Ureter (tissue), 1 donor: ENCODE data around the gene PRKCE. TPM values are rescaled to one million over a fixed set of nuclear protein-coding genes. Genes with fewer than 3 reads are reported as not detected.

Experiments used
- DNase-seq: peaks from one replicate; pipeline ENCODE4 v3.0.0-alpha.2; 2020; ENCODE audit warnings: low spot score
- total RNA-seq: library from RNA; stranded (reverse); gene quantifications from one replicate; pipeline ENCODE4 v1.2.4, GENCODE V29; 2023
- donor health status: DM: yes; HTN: yes; CAD: no.

The PRKCE gene
- total RNA-seq: 54.3 TPM

GRCh38 chr2:45651415-45652089 is at the start of gene PRKCE:
TSS of gene PRKCE (plus strand) at chr2:45651675.
- DNase-seq: peak; percentile 75

GRCh38 chr2:45602624-45603023 is 48.9 kb upstream of the PRKCE start:
- no peak for DNase-seq

GRCh38 chr2:45605116-45605515 is 46.4 kb upstream of the PRKCE start:
- DNase-seq: no peak

- no peak for DNase-seq
Observed at GRCh38 chr2:45606796-45607195, 44.7 kb upstream of the PRKCE start.

DNA sequence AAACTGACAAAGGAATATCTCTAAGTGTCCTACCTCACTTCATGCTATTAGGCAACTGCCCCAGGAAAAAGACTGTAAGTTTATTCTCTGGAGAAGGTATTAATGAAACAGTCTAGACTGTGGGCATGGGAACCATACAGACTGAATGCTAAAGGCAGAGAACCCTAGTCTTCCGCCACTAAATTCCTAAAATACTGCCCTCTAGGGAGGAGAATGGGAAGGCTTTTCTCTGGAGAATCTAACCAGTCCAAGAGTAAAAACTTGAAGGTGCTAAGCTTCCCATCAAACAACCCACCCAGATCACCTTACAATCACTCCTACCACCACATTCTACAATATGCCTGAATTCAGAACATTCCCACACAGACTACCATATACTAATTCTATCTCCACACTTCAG is 43.8 kb upstream of the PRKCE start:
- no peak for DNase-seq

DNA sequence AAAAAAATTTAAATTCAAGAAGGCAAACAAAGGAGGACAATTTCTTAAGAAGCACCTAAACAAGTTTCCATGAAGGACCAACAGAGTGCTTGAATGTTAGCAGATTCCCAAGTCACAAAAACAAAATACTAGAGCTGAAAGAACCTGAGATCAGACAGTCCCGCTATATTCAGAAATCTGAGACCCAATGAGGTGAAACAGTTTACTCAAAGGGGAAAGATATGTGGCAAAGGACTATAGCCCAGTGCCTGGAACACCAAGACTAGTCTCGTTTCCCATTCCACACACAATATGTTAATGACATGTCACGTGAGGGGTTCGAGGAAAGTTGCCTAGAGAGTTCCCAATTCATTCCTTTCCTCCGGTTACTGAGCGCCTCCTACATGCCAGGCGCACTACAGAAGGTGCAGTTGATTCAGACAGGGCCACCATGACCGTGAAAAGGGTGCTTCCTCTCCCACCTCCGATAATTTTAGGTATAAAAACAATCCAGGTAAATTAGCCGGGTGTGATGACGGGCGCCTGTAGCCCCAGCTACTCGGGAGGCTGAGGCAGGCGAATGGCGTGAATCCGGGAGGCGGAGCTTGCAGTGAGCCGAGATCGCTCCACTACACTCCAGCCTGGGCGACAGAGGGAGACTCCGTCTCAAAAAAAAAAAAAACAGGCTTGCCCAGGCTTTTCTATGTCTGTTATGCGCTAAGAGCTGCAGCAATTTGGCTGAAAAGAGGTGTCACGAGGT is 41.0 kb upstream of the PRKCE start:
- DNase-seq: peak; percentile 56

DNA sequence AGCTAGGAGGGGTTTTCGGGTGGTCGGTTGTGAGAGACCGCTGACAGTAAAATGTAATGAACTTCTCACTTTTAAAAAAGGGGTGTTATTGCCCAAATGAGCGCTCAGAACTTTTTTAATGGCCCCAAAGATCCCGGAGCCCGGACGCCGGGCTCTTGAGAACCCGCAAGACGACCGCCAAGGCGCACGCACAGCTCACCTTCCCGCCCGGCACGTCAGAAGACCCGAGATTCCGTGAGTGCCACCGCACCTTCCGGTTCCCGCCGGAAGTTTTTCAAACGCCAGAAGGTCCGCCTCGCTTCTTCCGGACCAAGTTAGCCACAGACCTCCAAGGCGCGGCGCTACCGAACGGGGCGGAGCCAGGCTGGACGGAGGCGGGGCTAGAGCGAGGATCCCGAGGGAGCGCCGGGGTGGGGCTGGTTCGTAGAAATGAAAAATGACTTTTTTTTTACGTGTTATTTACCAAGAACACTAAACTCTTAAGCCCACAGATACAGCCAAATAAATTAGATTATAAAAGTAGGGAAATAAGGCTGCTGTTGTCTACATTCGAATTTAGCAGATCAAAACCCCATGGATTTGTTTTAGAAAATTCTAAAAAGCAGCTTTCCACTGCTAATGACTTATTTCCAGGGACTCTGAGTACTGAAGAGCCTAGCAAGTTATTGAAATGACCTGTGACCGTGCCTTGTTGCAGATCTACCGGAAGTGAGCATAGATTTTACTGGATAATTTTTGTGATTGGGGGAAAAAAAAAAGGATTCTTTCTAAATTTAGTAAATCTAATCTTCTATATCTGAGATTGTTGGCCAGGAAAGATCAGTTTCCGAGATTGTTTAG is 40.2 kb upstream of the PRKCE start, which contains the start of gene SRBD1:
TSS of gene SRBD1 (minus strand) at position 248 of the 840 bp plus-strand sequence. CDS start 5,826 bp downstream, outside the sequence.
- peak; percentile 97 for DNase-seq

DNA sequence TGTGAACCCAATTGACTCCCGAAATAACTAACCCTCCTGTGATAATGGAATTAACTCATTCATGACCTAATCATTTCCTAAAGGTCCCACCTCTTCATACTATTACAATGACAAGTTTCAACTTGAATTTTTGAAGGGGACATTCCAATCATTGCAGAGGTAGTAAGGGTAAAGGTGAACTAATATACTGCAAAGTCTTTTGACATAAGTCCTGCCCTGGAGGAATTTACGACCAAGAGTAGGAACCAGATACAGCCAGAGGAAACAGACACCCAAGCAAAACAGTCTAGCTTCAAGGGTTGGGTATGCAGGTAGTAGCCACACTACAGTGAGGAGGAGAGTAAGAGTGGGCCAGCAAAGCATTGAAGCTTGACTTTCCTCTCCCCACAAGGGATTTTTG is 39.2 kb upstream of the PRKCE start:
- no peak for DNase-seq

DNA sequence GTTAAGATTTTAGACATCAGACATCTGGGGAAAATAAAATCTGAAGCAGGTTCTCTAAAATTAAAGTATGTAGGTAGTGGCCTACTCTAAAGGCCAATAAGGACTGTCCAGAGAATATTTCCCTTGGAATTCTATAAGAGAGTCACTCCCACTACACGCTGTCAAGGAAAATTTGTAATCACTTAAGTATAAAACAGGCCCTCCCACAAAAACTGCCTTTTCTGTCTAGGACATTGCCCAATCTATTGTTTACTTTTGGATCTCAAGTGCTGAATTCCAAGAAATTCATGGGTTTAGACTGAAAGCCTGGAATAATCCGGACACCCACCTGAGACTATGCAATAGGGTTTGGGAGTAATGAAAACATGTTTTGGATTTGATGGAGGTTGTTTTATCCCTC is 38.7 kb upstream of the PRKCE start:
- DNase-seq: no peak

DNA sequence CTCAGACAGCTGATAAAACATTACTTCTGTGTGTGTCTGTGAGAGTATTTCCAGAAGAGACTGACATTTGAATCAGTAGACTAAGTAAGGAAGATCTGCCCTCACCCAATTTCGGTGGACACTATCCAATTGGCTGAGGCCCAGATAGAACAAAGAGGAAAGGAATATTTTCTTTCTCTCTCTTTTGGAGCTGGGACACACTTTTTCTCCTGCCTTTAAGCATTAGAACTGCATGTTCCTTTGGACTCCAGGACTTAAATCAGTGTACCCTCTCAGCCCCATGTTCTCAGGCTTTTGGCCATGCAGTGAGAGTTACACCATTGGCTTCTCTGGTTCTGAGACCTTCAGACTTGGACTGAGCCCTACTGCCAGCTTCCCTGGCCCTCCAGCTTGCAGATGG is 37.1 kb upstream of the PRKCE start:
- no peak for DNase-seq

DNA sequence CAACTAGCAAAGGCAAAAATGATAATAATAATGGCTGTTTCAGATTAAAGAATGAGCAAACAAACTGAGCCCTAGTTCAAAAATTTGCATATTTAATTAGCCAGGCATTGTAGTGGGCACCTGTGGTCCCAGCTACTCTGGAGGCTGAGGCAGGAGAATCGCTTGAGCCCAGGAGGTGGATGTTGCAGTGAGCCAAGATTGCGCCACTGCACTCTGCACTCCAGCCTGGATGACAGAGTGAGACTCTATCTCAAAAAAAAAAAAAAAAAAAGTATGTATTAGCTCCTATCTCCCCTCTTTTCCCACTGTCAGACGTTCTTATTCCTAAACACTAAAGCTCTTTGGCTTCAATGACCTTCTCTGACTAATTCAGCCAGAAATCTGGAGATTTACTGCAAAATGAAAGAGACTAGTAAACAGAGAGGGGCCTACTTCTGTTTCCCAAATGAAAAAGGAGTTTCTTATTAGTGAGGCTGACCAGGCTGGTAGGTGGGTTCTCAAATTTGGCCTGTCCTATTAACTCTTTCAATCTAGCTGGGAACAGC is 36.5 kb upstream of the PRKCE start:
- DNase-seq: no peak

GRCh38 chr2:45616658-45617411 is 34.6 kb upstream of the PRKCE start:
- no peak for DNase-seq

- no peak for DNase-seq
Observed at GRCh38 chr2:45617496-45617895, 34.0 kb upstream of the PRKCE start.

DNA sequence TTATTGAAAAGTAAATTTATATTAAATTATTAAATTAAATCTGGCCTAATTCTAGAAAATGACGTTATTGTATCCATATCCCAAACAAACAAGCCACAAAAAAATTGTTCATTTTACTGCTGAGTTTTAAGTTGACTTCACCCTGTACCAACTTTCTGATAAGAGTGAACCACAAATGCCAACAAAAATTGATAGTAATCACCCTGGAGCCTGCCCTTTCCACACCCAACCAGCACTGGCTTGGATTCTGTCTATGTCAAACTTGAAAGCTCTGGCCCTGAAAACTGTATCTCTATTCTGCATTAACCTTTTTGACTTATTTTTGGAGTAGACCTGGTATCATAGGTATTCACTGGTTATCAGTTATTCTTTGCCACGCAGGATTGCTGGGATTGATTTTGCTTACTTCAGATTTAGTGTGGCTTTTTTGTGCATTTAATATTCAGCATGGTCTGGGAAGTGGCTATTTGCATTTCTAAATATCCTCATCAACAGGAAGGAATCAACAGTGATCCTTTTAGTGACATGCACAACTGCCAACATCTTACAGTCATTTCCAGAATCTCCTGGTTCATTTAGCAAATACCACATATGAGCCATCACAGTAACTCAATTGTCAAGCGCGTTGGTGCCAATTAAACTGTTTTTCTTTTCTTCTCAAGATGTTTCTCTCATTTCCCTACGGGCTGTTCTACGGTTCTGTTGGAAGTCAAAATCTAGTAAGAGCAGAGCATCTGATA is 29.0 kb upstream of the PRKCE start:
- no peak for DNase-seq

DNA sequence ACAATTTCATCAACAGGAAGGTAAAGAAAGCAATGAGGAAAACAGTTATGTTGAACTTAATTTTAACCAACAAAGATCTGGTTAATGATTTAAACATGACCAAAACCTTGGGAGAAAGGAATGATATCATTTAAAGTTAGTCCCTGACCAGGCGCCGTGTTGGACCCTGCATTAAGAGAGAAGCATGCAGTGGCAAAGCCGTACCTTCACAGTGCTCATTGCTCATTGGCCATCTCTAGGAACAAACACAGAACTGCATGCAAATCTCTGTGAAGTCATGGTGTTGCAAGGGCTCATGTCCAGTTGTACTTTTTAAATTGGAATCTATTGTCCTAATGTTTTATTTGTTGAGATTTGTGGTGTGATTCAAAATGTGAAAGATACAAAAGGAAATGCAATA is 28.4 kb upstream of the PRKCE start:
- no peak for DNase-seq

- no peak for DNase-seq
Observed at GRCh38 chr2:45625824-45626223, 25.7 kb upstream of the PRKCE start.

DNA sequence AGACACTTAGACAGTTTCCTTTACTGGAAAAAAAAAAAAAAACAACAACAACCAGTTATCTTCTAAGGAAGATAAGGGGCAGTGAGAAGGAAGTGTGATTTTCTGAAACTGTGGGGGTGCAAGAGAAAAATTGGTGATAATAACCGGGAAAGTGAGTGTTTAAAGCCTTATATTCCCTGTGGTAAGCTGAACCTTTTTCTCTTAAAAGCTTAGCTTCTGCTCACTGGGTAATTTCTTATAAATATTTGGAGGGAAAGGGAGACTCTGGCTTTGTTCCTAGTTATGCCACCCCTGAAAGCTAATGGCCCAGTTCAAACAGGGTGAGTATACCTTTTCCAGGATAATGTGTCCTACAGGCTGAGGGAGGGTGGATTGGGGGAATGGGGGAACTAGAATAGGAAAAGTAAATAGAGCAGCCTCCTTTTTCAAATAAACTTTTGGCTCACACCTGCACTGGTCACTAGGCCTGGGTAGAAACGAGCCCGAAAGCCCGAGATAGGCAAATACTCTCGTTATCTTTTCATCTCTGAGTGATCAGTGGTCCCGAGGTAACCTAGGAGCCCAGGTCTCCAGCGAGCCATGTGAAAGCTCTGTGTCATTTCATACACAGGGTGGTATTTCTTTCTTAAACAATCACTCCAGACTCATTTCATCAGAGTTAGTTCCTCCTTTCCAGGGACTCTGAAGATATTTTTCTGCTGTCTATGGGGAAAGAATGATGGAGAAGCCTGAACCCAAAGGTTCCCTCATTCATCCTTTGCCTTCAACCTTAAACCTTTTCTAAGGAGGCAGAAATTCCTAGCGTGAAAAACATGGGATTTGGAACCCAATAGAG is 24.9 kb upstream of the PRKCE start:
- no peak for DNase-seq

GRCh38 chr2:45627911-45628310 is 23.6 kb upstream of the PRKCE start:
- no peak for DNase-seq

DNA sequence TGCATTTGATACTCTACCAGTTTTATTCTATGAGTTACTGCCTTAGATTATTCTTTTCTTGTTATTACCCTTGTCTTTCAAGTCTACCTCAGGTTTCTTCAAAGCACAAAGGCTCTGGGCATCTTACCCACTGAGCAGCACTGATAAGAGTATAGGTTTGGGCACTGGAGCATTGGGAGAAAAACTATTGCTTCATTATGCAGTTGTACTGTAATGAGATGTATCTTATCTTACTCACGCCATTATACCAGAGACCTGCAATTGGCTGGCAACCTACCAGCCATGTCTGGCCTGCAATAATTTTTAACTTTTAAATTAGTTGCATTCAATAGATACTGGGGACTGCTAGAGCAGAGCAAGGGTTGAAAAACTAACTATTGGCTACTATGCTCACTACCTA is 21.5 kb upstream of the PRKCE start:
- DNase-seq: no peak

GRCh38 chr2:45631319-45631718 is 20.2 kb upstream of the PRKCE start:
- no peak for DNase-seq
